ENCODE data around the gene LTBP2. TPM values are rescaled to one million over a fixed set of nuclear protein-coding genes. Genes with fewer than 3 reads are reported as not detected.

LTBP2 gene
- total RNA-seq: 10 to 100 TPM in 1 of 3 donors, 1 to 10 TPM in 2; 1.7 to 10.2 (median 3.0) TPM
- long read RNA-seq, donor 1, partial matches to known transcripts: 6 of 7 reads
- long read RNA-seq, donor 1, other reads (novel, unspliced or antisense): 1 of 7 reads
- long read RNA-seq, donor 2: 0 reads

- peak; percentile 30 for ATAC-seq
- Histone ChIP-seq H3K36me3 (ENCODE audit: low read depth) (no peaks in the 10 kb centered on the region), H3K9me3 (no peaks in the 10 kb centered on the region), H3K4me1 (ENCODE audit: low read depth) (peaks cover 9% of the 10 kb centered on the region), H3K4me3 (no peak within 1 kb of the TSS)
- intact Hi-C loops (cut with DNase I, micrococcal nuclease): loop anchor here (5.0 to 10.0 kb wide), 2 partner anchors 183 to 249 kb away; no protein-coding TSS in a partner anchor
- TF ChIP-seq CTCF (IDR thresholded peaks at IDR 0.05): no peak
- no peak for DNase-seq
Observed at GRCh38 chr14:74611650-74612349, at the start of gene LTBP2. Gene LTBP2, minus strand, starts transcription at chr14:74612237. Its CDS starts 293 bp downstream, at chr14:74611944.

GRCh38 chr14:74660863-74661262 is 48.8 kb upstream of the LTBP2 start:
- H3K4me1 ChIP-seq (ENCODE audit: low read depth): no peaks in the 10 kb centered on the region
- DNase-seq: no peak
- intact Hi-C loops (cut with DNase I, micrococcal nuclease): no loop called here
- no peaks in the 10 kb centered on the region for H3K9me3 ChIP-seq
- no peak for ATAC-seq
- peaks cover 7% of the 10 kb centered on the region for H3K36me3 ChIP-seq (ENCODE audit: low read depth)
- TF ChIP-seq CTCF (IDR thresholded peaks at IDR 0.05): no peak
- no peak overlapping the region for H3K4me3 ChIP-seq

GRCh38 chr14:74660167-74660566 is 48.1 kb upstream of the LTBP2 start:
- Histone ChIP-seq H3K4me1 (ENCODE audit: low read depth) (no peaks in the 10 kb centered on the region), H3K4me3 (no peak overlapping the region), H3K9me3 (no peaks in the 10 kb centered on the region), H3K36me3 (ENCODE audit: low read depth) (peaks cover 7% of the 10 kb centered on the region)
- intact Hi-C loops (cut with DNase I, micrococcal nuclease): no loop called here
- TF ChIP-seq CTCF (IDR thresholded peaks at IDR 0.05): no peak
- DNase-seq (no peak), ATAC-seq (no peak)

- no peak for ATAC-seq
- Histone ChIP-seq H3K9me3 (no peaks in the 10 kb centered on the region), H3K4me3 (no peak overlapping the region), H3K36me3 (ENCODE audit: low read depth) (peaks cover 6% of the 10 kb centered on the region), H3K4me1 (ENCODE audit: low read depth) (no peaks in the 10 kb centered on the region)
- DNase-seq: no peak
- no peak for TF ChIP-seq CTCF (IDR thresholded peaks at IDR 0.05)
- intact Hi-C loops (cut with DNase I, micrococcal nuclease): no loop called here
Observed at GRCh38 chr14:74658535-74659131, 46.6 kb upstream of the LTBP2 start.

GRCh38 chr14:74656964-74657363 is 44.9 kb upstream of the LTBP2 start:
- no peak for DNase-seq
- no peak overlapping the region for H3K4me3 ChIP-seq
- no peak for TF ChIP-seq CTCF (IDR thresholded peaks at IDR 0.05)
- H3K9me3 ChIP-seq: no peaks in the 10 kb centered on the region
- H3K4me1 ChIP-seq (ENCODE audit: low read depth): no peaks in the 10 kb centered on the region
- ATAC-seq: no peak
- H3K36me3 ChIP-seq (ENCODE audit: low read depth): no peaks in the 10 kb centered on the region
- intact Hi-C loops (cut with DNase I, micrococcal nuclease): no loop called here

Data from mucosa of descending colon (tissue), 3 donors.